Activated T-helper 1 cell treated with anti-CD3 and anti-CD28 coated beads, Interleukin-2, amount 50 U/mL, for 16 hours (primary cell): ENCODE results near the gene MBD4.
"Not testable (repeated sequence)": the region's sequence is repeated elsewhere in the genome, so short reads cannot be mapped to it uniquely, and the experiment has no call there.

ENCODE experiments used
- DNase-seq, 2 donors: peaks; one replicate each; pipeline ENCODE4 v3.0.0-alpha.2; 2020; ENCODE audit warnings: low read depth in 1 of 2, low spot score in 1 of 2

MBD4 gene

GRCh38 chr3:129432671-129433070 is 7.1 kb downstream of the MBD4 start:
- DNase-seq = no peak

DNA sequence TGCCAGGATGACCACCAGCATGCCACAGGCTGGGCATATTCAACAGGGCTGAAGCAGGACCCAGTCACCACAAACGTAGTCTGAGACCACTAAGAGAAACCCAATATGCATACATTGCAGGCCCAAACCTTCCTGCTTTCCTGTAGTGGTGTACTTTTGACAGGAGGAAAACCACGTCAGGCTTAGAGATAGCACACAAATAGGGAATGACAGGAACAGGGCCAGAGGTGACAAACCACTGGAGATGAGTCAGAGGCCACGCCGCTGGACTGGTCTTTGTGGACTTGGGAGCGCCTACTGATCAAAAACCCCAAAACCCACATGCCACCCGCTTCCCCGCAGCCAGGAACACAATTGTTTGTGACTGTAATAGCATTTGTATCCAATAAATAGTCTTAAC is 7.7 kb downstream of the MBD4 start:
- no peak for DNase-seq

- DNase-seq = no peak
Measured at GRCh38 chr3:129429602-129430001, 10.1 kb downstream of the MBD4 start.

GRCh38 chr3:129429080-129429451 is 10.7 kb downstream of the MBD4 start:
- DNase-seq = no peak

DNA sequence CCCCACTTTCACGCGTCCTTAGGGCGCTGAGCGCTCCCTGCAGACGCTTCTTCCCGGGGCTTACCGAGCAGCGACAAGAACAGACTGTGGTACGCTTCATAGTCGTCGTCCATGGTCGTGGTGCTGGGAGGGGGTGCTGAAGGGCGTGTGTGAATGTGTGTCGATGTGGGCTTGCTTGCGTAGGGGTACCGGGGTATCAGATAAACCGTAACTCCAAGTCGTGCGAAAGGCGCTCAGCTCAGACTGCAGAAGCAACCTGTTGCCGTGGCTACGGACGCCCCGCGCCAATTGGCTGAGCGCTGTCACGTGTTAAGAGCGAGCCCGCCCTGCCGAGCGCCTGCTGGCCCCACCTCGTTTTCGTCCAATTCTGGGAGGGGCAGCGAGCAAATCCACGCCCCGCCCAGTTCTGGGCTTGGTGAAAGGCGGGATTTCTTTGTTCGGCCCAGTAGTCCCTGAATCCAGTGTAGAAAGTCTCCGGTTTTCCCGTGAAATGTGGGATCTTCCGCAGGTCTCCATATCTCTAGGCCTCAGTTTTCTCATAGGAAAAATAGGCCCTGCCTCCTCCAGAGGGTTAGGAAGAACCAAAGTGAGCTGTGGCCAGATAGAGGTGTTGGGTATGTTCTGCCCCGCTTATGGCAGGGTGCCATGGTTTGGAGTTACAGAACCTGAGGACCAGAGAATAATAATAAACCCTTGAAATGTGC is 11.2 kb downstream of the MBD4 start, which contains the start of gene EFCAB12:
Gene EFCAB12, minus strand, starts transcription at position 261 of the 704 bp plus-strand sequence. Its CDS starts 148 bp downstream, at position 113.
- DNase-seq = peak; percentile 77 to 80

- no peak for DNase-seq
Measured at GRCh38 chr3:129428007-129428375, 11.8 kb downstream of the MBD4 start.

DNA sequence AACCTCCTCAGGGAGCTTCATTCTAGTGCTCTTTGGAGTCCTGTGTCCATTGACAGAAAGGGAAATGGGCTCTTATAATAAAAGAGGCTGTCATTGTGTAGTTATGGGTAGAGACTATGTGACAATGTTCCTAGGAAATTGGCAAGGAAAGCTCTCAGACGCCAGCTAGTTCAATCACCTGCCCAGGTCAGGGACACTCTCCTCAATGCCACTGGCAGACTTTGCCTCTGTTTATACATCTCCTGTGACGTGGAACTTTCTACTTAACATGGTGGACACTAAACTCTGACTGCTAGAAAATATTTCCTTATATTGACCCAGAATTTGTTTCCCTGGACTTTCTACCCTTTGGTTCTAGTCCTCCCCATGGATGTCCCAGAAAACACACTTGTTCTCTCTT is 14.1 kb downstream of the MBD4 start:
- DNase-seq = no peak

- no peak for DNase-seq
Measured at GRCh38 chr3:129425213-129425612, 14.5 kb downstream of the MBD4 start.

DNA sequence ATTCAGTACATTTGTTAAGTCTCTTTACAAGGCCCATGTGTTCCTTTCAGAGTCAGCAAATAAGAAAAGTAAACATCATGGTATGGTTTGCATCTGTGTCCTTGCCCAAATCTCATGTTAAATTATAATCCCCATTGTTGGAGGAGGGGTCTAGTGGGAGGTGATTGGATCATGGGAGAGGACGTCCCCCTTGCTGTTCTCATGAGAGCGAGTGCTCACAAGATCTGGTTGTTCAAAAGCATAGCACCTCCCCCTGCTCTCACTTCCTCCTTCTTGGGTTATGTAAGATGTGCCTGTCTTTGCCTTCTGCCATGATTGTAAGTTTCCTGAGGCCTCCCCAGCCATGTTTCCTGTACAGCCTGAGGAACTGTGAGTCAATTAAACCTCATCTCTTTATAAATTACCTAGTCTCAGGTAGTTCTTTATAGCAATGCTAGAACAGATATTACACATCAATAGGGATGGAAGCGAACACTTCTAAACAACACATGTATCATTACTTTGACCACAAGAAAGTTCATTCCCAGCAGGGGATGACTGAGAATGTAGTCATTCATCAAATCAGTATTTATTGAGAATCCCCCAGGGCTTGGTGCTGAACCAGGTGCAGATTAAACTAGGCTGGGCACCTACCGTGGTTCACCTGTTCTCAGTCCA is 15.4 kb downstream of the MBD4 start:
- DNase-seq = no peak

- no peak for DNase-seq
Measured at GRCh38 chr3:129422897-129423296, 16.9 kb downstream of the MBD4 start.

- DNase-seq = no peak
Measured at GRCh38 chr3:129421988-129422745, 17.6 kb downstream of the MBD4 start.

DNA sequence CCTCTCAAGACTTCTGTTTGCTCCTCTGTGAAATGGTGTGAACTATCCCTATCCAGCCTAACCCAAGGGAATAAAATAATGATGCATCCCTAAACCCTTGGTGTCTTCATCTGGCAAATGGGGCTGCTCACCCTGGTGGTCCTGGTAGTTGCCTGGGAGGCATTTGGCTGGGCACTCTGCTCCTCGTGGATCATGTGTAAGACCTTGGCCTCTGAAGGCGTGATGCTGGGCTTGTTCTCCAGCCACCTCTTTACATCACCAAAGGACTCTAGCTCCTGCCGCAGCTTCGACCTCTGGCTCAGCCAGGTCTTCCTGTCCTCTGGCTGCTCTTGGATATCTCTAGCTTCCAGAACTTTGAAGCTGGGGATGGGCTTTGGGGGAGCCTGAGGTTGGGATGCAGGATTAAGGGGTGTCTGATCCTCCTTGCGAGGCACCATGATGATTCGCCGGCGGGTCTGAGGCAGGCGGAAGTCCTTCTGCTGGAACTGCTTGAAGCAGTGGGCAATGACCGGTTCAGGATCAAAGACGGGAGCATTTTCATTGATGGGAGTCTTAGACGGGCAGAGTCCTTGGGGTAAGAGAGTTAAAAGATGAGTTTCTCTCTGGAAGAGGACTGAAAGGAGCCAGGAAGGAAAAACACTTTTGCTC is 18.4 kb downstream of the MBD4 start:
- DNase-seq = no peak

GRCh38 chr3:129419476-129419875 is 20.3 kb downstream of the MBD4 start:
- DNase-seq = no peak

DNA sequence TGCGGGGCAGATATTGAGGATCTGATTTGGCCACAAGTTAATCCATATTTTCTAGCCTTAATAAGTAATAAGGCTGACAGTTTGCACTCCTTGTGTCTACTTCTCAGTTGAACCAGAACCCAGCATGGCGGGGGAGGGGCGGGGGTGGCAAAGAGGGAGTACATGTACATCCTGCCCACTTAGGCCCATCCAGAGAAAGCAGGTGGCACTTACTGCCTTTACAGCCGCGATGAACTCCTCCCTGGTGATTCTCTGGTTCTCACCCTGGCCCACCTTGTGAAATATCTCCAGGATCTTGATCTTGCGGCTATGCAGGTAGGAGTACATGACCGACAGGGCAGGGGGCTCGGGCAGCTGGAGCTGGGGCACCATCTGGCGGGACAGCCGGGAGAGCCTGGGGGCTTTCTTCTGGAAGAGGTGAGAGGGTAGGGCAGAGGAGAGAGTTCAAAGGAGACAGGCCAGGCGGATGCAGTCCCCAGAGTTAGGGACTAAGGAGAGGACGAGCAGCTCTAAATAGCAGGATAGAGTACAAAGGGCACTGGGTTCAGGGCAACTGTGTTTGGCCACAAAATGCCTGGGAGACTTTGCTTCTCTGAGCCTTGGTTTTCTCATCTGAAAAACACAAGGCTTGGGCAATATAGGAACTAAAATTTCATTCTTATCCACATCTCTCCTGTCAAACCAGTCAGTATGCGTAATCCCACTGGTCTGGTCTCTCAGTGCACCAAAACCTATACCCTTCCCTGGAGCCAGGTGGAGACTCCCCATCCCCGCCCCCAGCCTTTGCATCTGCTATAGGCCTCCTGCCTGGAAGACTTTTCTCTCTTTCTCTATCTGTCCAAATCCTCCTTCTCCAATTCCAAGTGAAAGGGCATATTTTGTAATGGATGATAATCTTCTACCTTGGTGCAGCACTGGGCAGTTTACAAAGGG is 21.4 kb downstream of the MBD4 start:
- DNase-seq = no peak

GRCh38 chr3:129417326-129417725 is 22.4 kb downstream of the MBD4 start:
- DNase-seq = no peak

GRCh38 chr3:129416415-129416814 is 23.3 kb downstream of the MBD4 start:
- DNase-seq = no peak

GRCh38 chr3:129415830-129416229 is 23.9 kb downstream of the MBD4 start:
- no peak for DNase-seq

DNA sequence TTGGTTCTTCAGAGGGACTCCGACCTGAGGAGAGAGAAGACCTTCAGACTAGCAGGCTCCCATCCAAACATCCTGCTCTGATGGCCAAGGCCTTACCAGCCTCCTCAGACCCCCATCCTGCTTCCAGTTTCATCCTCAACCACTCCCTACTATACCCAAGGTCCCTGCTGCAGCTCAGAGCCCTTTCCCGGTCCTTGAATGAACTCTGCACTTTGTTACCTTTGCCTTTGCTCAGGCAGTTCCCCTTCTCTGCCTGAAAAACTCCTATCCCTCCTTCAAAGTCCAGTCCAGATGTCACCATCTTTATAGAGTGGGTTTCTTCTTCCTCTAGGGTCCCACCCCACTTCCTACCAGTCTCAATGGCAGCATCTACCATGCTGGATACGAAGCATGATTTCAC is 24.4 kb downstream of the MBD4 start:
- DNase-seq = no peak

DNA sequence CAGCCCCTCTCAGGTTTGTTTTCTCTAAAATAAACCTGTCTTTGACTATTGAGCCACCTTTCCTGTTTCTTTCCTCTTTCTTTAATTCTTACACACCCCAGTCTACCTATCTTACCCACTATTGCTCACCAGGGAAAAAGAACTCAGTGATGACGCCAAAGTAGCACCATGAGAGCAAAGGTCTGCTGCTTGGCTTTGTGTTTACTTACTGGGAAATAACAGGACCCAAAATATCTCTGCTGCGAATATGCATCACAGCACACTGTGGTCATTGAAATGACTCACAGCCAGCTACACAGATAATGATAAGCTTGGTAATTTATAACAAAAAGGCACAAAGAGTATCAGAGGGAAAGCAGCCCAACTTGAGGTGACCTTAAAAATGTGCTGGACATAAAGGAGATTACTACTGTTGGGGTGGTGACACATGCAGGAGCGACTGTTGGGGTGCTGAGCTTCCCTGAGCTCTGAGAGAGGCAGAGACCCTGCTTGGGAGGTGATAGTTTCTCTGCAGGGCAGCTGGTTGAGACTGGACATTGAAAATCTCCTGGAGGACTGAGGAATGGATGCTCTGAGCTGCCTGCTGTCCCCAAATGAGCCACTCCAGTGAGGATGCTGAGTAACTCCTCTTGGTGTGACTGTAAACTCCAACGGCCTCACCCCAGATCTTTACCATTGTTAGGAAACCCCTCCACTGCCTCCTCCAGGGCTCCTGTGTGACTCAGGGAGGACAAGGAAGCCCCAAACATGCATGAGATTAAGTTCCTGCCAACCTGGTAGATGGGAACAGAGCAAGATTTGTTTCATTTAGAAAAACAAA is 25.9 kb downstream of the MBD4 start:
- no peak for DNase-seq

DNA sequence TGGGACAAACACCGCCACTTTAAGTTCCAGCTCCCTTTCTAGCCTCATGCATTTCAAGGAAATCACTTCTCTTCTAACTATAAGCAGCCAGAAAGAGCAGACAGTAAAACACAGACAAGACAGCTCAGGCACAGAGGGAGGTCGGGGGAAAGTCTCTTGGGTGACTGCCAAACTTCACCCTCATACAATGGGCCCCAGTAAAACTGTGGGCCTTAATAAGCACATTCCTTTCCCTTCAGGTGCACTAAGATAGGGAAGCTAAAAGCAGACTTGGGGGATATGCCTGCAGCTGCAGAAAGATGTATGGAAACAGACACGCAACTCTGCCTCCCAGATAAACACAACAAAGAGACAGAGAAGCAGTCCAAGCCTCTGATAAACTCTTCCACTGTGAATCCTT is 26.5 kb downstream of the MBD4 start:
- not testable (repeated sequence) for DNase-seq
